ENCODE measurements around the gene HSD17B2.

DNA sequence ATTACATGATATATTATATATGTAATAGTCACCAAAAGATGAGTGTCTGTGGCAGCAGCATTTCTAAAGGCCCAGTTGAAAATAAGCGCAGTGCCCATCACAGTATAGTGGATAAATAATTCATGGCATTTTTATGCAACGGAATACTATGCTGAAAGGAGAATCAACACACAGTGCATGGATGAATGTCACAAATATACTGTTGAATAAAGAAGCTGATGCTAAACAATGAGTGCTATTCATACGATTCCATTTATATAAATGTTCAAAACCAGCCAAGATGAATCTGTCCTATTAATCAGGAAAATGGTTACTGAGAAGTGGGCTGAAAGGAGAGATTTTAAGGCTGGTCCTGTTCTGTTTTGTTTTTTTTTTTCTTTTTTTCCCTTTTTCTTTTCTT is 61.6 kb downstream of the HSD17B2 start:
- TF ChIP-seq EP300 (IDR thresholded peaks at IDR 0.05) = no peak
- TF ChIP-seq, protein P1, sequence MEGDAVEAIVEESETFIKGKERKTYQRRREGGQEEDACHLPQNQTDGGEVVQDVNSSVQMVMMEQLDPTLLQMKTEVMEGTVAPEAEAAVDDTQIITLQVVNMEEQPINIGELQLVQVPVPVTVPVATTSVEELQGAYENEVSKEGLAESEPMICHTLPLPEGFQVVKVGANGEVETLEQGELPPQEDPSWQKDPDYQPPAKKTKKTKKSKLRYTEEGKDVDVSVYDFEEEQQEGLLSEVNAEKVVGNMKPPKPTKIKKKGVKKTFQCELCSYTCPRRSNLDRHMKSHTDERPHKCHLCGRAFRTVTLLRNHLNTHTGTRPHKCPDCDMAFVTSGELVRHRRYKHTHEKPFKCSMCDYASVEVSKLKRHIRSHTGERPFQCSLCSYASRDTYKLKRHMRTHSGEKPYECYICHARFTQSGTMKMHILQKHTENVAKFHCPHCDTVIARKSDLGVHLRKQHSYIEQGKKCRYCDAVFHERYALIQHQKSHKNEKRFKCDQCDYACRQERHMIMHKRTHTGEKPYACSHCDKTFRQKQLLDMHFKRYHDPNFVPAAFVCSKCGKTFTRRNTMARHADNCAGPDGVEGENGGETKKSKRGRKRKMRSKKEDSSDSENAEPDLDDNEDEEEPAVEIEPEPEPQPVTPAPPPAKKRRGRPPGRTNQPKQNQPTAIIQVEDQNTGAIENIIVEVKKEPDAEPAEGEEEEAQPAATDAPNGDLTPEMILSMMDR (IDR thresholded peaks at IDR 0.05) = no peak
- TF ChIP-seq POLR2A (IDR thresholded peaks at IDR 0.05) = no peak
- no peak for TF ChIP-seq POLR2AphosphoS5 (IDR thresholded peaks at IDR 0.05)

Measured in suprapubic skin (tissue), 4 donors.